ENCODE measurements around the gene ITPR2. TPM values are rescaled to one million over a fixed set of nuclear protein-coding genes. Genes with fewer than 3 reads are reported as not detected.

Gene ITPR2
- total RNA-seq, 1 donor = 19.2 TPM

- no peak for TF ChIP-seq CTCF (IDR thresholded peaks at IDR 0.05; ENCODE audit: extremely low read depth, low read depth, low read length)
- Histone ChIP-seq H3K36me3 (ENCODE audit: insufficient read depth, low read length) (no peaks in the 10 kb centered on the region), H3K4me3 (ENCODE audit: insufficient read depth, low read length) (no peak overlapping the region), H3K9me3 (ENCODE audit: low read depth, low read length) (no peaks in the 10 kb centered on the region), H3K79me2 (ENCODE audit: insufficient read depth, low read length) (peaks cover 5% of the 10 kb centered on the region), H3K27me3 (ENCODE audit: insufficient read depth, low read length) (no peaks in the 10 kb centered on the region), H4K20me1 (ENCODE audit: insufficient read depth, low read length) (no peaks in the 10 kb centered on the region), H3K4me2 (ENCODE audit: insufficient read depth, low read length) (no peak overlapping the region), H3K27ac (ENCODE audit: low read depth, low read length) (no peak overlapping the region), H2AFZ (ENCODE audit: low read length) (no peak overlapping the region), H3K4me1 (ENCODE audit: insufficient read depth, low read length) (peaks cover 9% of the 10 kb centered on the region)
- DNase-seq (ENCODE audit: insufficient read length, low spot score, missing footprints) = no peak
These were observed 91.3 kb downstream of the ITPR2 start for GRCh38 chr12:26741584-26742227.

GRCh38 chr12:26740991-26741390, 92.0 kb downstream of the ITPR2 start:
- peaks cover 5% of the 10 kb centered on the region for H3K79me2 ChIP-seq (ENCODE audit: insufficient read depth, low read length)
- no peak for DNase-seq (ENCODE audit: insufficient read length, low spot score, missing footprints)

GRCh38 chr12:26740348-26740747, 92.6 kb downstream of the ITPR2 start:
- Histone ChIP-seq H2AFZ (ENCODE audit: low read length) (no peak overlapping the region), H3K4me3 (ENCODE audit: insufficient read depth, low read length) (no peak overlapping the region), H3K79me2 (ENCODE audit: insufficient read depth, low read length) (peaks cover 5% of the 10 kb centered on the region), H3K9me3 (ENCODE audit: low read depth, low read length) (no peaks in the 10 kb centered on the region), H3K27me3 (ENCODE audit: insufficient read depth, low read length) (no peaks in the 10 kb centered on the region), H3K4me1 (ENCODE audit: insufficient read depth, low read length) (no peaks in the 10 kb centered on the region), H4K20me1 (ENCODE audit: insufficient read depth, low read length) (no peaks in the 10 kb centered on the region), H3K4me2 (ENCODE audit: insufficient read depth, low read length) (no peak overlapping the region), H3K36me3 (ENCODE audit: insufficient read depth, low read length) (no peaks in the 10 kb centered on the region), H3K27ac (ENCODE audit: low read depth, low read length) (no peak overlapping the region)
- no peak for TF ChIP-seq CTCF (IDR thresholded peaks at IDR 0.05; ENCODE audit: extremely low read depth, low read depth, low read length)
- DNase-seq (ENCODE audit: insufficient read length, low spot score, missing footprints) = no peak

More at GRCh38 chr12:26740991-26741390, 92.0 kb downstream of the ITPR2 start:
- H3K9me3 ChIP-seq (ENCODE audit: low read depth, low read length) = no peaks in the 10 kb centered on the region
- TF ChIP-seq CTCF (IDR thresholded peaks at IDR 0.05; ENCODE audit: extremely low read depth, low read depth, low read length) = no peak
- H3K27ac ChIP-seq (ENCODE audit: low read depth, low read length) = no peak overlapping the region
- H3K4me2 ChIP-seq (ENCODE audit: insufficient read depth, low read length) = no peak overlapping the region
- H3K4me1 ChIP-seq (ENCODE audit: insufficient read depth, low read length) = peaks cover 2% of the 10 kb centered on the region
- H3K27me3 ChIP-seq (ENCODE audit: insufficient read depth, low read length) = no peaks in the 10 kb centered on the region
- H3K36me3 ChIP-seq (ENCODE audit: insufficient read depth, low read length) = no peaks in the 10 kb centered on the region
- no peaks in the 10 kb centered on the region for H4K20me1 ChIP-seq (ENCODE audit: insufficient read depth, low read length)
- no peak overlapping the region for H3K4me3 ChIP-seq (ENCODE audit: insufficient read depth, low read length)
- no peak overlapping the region for H2AFZ ChIP-seq (ENCODE audit: low read length)

GRCh38 chr12:26737487-26738030, 95.4 kb downstream of the ITPR2 start:
- Histone ChIP-seq H3K4me2 (ENCODE audit: insufficient read depth, low read length) (no peak overlapping the region), H3K27me3 (ENCODE audit: insufficient read depth, low read length) (no peaks in the 10 kb centered on the region)

More at GRCh38 chr12:26737487-26738030, 95.4 kb downstream of the ITPR2 start:
- Histone ChIP-seq H3K36me3 (ENCODE audit: insufficient read depth, low read length) (no peaks in the 10 kb centered on the region), H3K27ac (ENCODE audit: low read depth, low read length) (no peak overlapping the region), H3K9me3 (ENCODE audit: low read depth, low read length) (no peaks in the 10 kb centered on the region), H4K20me1 (ENCODE audit: insufficient read depth, low read length) (no peaks in the 10 kb centered on the region), H2AFZ (ENCODE audit: low read length) (no peak overlapping the region), H3K4me3 (ENCODE audit: insufficient read depth, low read length) (no peak overlapping the region), H3K79me2 (ENCODE audit: insufficient read depth, low read length) (no peaks in the 10 kb centered on the region), H3K4me1 (ENCODE audit: insufficient read depth, low read length) (no peaks in the 10 kb centered on the region)
- no peak for TF ChIP-seq CTCF (IDR thresholded peaks at IDR 0.05; ENCODE audit: extremely low read depth, low read depth, low read length)
- DNase-seq (ENCODE audit: insufficient read length, low spot score, missing footprints) = no peak
